GM12872 (cell line): ENCODE results near the gene CASK.

Experiments
- CTCF ChIP-seq: IDR thresholded peaks from 3 replicates; pipeline ENCODE4 v1.5.1; 2011; ENCODE audit warnings: low read depth, mild to moderate bottlenecking, low read length, moderate library complexity; ENCODE audit not compliant: insufficient read depth

Gene CASK

DNA sequence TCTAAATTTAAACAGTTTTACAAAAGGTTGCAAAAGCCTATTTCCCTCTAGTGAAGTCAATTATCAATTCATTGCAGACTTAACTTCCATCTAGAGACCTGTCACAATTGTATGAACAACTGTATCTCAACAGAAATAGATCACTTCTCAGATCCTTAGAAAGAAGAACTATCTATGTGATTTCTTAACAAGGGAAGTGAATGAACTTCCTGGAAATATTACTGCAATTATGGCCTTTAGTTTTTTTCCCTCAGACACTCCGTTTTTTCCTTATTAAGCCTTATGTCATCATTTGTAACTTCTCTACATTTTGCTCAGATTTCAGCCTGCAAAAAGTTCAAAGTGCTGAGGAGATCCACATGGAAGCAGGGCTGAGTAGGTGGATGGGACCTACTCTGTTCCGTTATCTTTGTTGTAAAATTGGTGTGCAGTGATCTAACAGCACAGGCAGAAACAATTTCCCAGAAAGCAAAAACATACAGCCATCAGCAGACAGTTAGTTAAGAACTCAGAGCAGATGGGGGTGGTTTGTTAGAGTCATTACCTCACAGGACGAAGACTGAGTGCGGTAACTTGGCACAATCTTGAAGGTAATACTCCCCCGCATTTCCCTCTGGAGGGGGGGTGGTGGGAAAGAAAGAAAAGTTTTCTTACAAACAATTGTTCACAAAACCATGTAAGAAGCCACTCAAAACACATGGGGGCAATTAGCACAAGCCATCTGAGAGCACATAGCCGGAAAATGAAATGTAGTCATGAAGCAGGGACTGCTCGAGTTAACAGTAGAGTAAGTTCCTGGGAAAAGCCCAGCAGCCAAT, 363.9 kb downstream of the CASK start:
- TF ChIP-seq CTCF: no peak

GRCh38 chrX:41558531-41558930, 364.8 kb downstream of the CASK start:
- peak; percentile 28; the same call in 1 of the 3 replicates for TF ChIP-seq CTCF

DNA sequence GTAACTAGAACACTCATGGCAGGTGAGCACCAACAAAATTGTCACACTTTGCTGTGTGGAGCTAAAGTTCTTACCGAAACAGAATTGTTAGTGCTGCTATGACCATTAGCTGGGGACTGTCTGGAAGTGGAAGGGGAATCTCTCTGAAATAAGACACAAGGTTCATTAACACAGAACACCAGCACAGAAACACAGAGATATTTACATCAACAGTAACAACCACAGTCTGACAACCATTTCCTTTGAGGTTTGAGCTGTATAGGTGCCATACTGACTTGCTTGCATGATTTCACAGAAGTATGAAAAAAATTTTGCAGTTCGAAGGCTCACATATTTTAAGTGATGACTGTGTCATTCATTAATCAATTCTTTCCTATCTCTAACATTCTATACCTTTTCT, 366.4 kb downstream of the CASK start:
- no peak for TF ChIP-seq CTCF

- no peak for TF ChIP-seq CTCF
Measured at GRCh38 chrX:41553688-41554087, 369.7 kb downstream of the CASK start.

DNA sequence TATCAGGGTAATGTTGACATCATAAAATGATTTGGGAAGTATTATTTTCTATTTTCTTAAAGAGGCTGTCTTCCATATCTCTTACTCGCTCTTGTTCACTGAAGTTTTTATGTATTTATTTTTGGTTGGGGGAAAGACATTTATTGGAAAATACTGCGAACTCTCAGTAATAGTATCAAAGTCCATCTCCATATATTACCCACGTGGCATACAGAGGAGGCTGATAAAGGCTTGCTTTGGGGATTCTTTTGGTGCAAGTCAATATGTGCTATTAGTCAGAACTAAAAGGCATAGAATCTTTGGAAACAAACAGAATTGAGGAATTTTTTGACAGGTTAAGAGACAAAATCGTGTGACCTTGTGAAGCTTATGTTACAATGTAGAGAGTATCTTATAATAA, 374.9 kb downstream of the CASK start:
- no peak for TF ChIP-seq CTCF

DNA sequence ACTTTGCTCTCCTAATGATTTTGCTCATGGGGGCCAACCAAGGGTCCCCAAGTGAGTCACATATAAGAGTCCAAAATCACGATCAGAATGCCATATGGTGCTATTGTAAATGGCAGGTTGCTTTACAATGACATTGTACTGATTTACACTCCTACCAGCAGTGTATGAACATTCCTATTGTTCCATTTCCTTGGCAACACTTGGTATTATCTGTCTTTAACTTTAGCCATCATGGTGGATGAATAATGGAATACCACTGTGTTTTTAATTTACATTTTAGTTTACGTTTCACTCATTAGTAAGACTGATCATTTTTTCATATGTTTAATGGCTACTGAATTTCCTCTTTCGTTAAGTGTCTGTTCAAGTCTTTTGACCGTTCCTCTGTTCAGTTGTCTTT, 379.7 kb downstream of the CASK start:
- no peak for TF ChIP-seq CTCF

DNA sequence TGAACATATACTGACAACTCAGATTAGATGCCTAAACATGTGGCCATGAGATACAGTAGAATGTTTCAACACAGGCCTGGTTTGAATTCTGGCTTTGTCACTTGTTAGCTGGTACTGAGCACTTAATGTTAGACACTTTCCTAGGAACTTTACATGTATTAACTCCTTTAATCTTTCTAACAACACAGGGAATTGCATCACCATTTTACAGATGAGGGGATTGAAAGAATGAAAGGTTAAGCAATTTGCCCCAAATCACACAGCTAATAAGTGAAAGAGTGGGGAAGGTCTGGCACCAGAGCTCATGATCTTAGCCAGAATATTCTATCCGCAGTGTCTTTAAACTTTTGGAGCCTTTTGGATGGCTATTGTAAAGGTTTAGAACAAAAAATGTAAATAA, 380.3 kb downstream of the CASK start:
- no peak for TF ChIP-seq CTCF
